Stimulated activated CD4-positive, alpha-beta T cell treated with anti-CD3 and anti-CD28 coated beads, TNF-alpha, amount 100 ng/mL, for 1 hour (primary cell): Measurements from ENCODE around the gene TBC1D10B.

Source experiments
- DNase-seq, 3 donors: peaks; one replicate each; pipeline ENCODE4 v3.0.0-alpha.2; 2020; ENCODE audit warnings: low read depth in 3 of 3, low spot score in 1 of 3

The TBC1D10B gene

GRCh38 chr16:30370456-30371247 is at the start of gene TBC1D10B:
TBC1D10B (minus strand) TSS chr16:30370494; CDS start chr16:30370183, 311 bp downstream.
- peak; percentile 91 to 99 (median 98) for DNase-seq

- DNase-seq = no peak
Observed at GRCh38 chr16:30418350-30419181, 48.3 kb upstream of the TBC1D10B start.

- DNase-seq = peak; percentile 74 to 82 (median 74)
Observed at GRCh38 chr16:30417529-30418349, 47.4 kb upstream of the TBC1D10B start.

GRCh38 chr16:30416624-30417528 is 46.6 kb upstream of the TBC1D10B start:
- DNase-seq = no peak

- no peak for DNase-seq
Observed at GRCh38 chr16:30416047-30416603, 45.8 kb upstream of the TBC1D10B start.

GRCh38 chr16:30414159-30414558 is 43.9 kb upstream of the TBC1D10B start:
- DNase-seq = no peak

GRCh38 chr16:30413112-30413806 is 43.0 kb upstream of the TBC1D10B start:
- DNase-seq = no peak

GRCh38 chr16:30409125-30410060 is 39.1 kb upstream of the TBC1D10B start:
- DNase-seq = peak; percentile 77 to 92 (median 88)

GRCh38 chr16:30407804-30408534 is 37.7 kb upstream of the TBC1D10B start:
- DNase-seq = no peak

- peak; percentile 71 to 88 (median 73) for DNase-seq
Observed at GRCh38 chr16:30407102-30407803, 37.0 kb upstream of the TBC1D10B start, which contains the start of gene ZNF771. ZNF771 (plus strand) TSS chr16:30407606; CDS start chr16:30408054, 448 bp downstream.

- DNase-seq = no peak
Observed at GRCh38 chr16:30406795-30407101, 36.5 kb upstream of the TBC1D10B start.

GRCh38 chr16:30401768-30402425 is 31.6 kb upstream of the TBC1D10B start:
- DNase-seq = no peak

- DNase-seq = no peak
Observed at GRCh38 chr16:30399435-30400186, 29.3 kb upstream of the TBC1D10B start.

GRCh38 chr16:30398661-30399434 is 28.6 kb upstream of the TBC1D10B start:
- DNase-seq = no peak
